ENCODE data around the gene ZNF649.

ZNF649 gene

DNA sequence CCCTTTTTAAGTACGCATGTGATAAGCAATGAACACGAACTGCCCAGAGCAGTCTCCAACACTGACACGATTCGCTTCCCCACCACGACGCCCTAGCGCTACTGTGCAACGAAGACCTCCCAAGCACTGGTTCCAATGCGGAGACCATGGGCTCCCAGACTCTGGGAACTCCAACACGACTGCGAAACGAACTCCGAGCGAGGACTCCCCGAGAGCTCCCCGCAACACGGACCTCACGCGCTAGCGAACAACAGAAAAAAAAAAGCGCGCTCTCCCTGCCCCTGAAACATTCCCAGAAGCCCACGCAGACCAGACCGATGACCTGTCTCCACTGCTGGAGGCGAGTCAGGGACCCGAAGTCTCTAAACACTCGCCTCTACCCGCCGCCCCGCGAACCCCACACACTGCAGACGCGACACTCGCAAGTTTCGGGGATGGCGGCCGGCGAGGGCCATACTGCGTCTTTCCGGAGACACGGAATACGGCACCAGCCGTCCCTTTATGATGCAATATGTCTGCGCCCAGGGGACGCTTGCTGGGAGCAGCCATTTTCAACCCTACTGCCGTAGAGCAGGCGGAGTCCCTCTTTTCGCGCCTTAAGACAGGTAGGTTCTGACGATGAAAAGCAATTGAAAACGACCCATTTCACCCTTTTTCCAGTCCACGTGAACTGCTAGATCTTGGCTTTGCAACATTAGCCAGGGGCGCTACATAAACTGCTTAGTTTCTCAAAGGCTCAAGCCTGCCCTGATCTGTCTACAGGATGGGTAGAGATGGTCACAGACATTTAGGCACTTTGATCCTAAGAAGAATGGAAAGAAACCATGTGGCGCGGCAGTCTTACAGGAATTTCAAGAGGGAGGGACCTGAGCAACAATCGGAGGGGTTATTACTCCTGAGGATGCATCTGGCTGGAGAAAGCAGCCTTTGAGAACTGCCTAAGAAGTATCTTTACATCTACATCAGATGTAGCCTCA is 17.0 kb downstream of the ZNF649 start, which contains the start of gene ZNF577:
Gene ZNF577, minus strand, starts transcription at position 430 of the 977 bp plus-strand sequence. CDS start 7,569 bp downstream, outside the sequence.
- FAIRE-seq = peak; percentile 73

DNA sequence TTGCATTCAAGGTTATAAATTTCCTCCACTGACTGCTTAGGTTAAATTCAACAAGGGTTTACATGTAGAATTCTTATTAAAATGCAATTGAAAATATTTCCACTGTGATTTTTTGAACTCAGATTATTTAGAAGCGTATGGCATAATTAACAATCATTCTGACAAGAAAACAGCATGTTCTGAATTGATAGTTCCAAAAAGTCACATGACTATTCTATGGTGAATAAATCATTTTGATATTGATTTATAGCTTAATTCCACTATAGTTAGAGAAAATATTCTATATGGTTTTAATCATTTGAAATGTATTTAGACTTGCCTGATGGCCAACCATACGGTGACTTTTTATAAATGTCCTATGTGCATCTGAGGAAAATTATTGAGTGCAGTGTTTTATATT is 20.1 kb downstream of the ZNF649 start:
- FAIRE-seq = no peak

DNA sequence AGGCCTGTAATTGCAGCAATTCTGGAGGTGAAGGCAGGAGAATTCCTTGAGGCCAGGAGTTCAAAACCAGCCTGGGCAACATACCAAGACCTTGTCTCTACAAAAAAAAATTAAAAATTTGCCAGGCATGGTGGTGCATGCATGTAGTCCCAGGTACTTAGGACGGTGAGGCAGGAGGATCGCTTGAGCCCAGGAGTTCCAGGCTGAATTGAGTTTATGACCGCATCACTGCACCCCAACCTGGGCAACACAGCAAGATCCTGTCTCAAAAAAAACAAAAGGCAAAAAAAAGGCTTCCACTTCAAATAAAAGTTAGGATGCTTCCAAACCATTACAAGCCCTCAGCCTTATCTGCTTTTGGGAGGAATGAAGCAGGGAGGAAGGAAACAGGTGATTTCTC is 22.3 kb downstream of the ZNF649 start:
- FAIRE-seq = no peak

DNA sequence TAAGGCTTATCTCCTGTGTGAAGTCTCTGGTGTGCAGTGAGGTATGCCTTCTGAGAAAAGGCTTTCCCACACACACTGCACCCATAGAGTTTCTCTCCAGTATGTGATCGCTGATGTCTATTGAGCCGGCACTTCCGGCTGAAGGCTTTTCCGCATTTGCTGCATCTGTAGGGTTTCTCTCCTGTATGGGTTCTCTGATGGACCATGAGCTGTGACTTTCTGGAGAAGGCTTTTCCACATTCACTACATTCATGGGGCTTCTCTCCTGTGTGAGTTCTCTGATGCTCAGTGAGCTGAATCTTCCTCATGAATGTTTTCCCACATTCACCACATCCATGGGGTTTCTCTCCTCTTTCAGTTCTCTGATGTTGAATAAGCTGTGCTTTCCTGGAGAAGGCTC is 31.7 kb downstream of the ZNF649 start:
- FAIRE-seq = no peak

DNA sequence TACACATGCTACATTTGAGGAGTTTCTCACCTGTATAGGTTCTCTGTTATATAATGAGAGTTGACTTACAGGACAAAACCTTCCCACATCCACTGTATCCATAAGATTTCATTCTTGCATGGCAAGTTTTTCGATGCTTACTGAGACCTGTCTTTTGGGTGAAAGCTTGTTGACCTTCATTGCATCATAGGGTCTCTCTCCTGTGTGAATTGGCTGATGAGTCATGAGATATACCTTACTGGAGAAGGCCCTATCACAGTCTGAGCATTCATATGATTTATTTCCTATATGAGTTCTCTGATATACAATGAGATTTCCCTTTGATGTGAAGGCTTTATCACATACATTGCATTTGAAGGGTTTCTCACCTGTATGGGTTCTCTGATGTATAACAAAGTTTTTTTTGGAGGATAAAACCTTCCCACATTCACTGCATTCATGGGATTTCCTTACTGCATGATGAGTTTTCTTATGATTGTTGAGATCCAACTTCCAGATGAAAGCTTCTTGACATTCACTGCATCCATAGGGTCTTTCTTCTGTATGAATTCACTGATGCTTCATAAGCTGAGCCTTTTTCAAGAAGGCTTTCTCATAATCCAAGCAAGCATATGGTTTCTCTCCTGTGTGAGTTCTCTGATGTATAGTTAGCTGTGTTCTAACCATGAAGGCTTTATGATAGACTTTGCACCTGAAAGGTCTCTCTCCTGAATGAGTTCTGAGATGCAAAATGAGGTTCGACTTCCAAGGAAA is 42.8 kb downstream of the ZNF649 start:
- FAIRE-seq = no peak

All from endometrium (tissue), 2 donors.